ENCODE results near the gene ATP6V0A1.

The ATP6V0A1 gene

GRCh38 chr17:42530952-42531454 lies 72.3 kb downstream of the ATP6V0A1 start:
- no peak for DNase-seq (ENCODE audit: low read depth)
- TF ChIP-seq CTCF (conservative IDR thresholded peaks at IDR 0.05; ENCODE audit: low read depth, low read length) = no peak
- no peak overlapping the region for H3K4me3 ChIP-seq (ENCODE audit: low read length)

- peak; percentile 43 for TF ChIP-seq CTCF (conservative IDR thresholded peaks at IDR 0.05; ENCODE audit: low read depth, low read length)
- peak overlapping the region; percentile 33 for H3K4me3 ChIP-seq (ENCODE audit: low read length)
- DNase-seq (ENCODE audit: low read depth) = no peak
Measured at GRCh38 chr17:42531455-42532354, 73.0 kb downstream of the ATP6V0A1 start.

- H3K4me3 ChIP-seq (ENCODE audit: low read length) = peak overlapping the region; percentile 74
- DNase-seq (ENCODE audit: low read depth) = no peak
- no peak for TF ChIP-seq CTCF (conservative IDR thresholded peaks at IDR 0.05; ENCODE audit: low read depth, low read length)
Measured at GRCh38 chr17:42535155-42536047, 76.7 kb downstream of the ATP6V0A1 start.

- H3K4me3 ChIP-seq (ENCODE audit: low read length) = peak within 1 kb of the TSS; percentile 74
- no peak for DNase-seq (ENCODE audit: low read depth)
- no peak for TF ChIP-seq CTCF (conservative IDR thresholded peaks at IDR 0.05; ENCODE audit: low read depth, low read length)
Measured at GRCh38 chr17:42536048-42536371, 77.3 kb downstream of the ATP6V0A1 start, which contains the start of gene NAGLU. Gene NAGLU, plus strand, starts transcription at chr17:42536241. Its CDS starts 32 bp downstream, at chr17:42536273.

GRCh38 chr17:42536372-42537155 lies 77.9 kb downstream of the ATP6V0A1 start:
- no peak for TF ChIP-seq CTCF (conservative IDR thresholded peaks at IDR 0.05; ENCODE audit: low read depth, low read length)
- H3K4me3 ChIP-seq (ENCODE audit: low read length) = peak overlapping the region; percentile 74
- no peak for DNase-seq (ENCODE audit: low read depth)

GRCh38 chr17:42537156-42537805 lies 78.6 kb downstream of the ATP6V0A1 start:
- peak overlapping the region; percentile 74 for H3K4me3 ChIP-seq (ENCODE audit: low read length)
- no peak for TF ChIP-seq CTCF (conservative IDR thresholded peaks at IDR 0.05; ENCODE audit: low read depth, low read length)
- DNase-seq (ENCODE audit: low read depth) = no peak
